AG04450 (cell line): ENCODE measurements around the gene TBATA. TPM values are rescaled to one million over a fixed set of nuclear protein-coding genes. Genes with fewer than 3 reads are reported as not detected.

Source experiments
- CTCF ChIA-PET: fragments of 300-600, 350-600 bp; formaldehyde crosslinking; extraction: SDS; loops from one replicate; lab custom pipeline; 2022; ENCODE audit warnings: antibody characterized with exemption, inconsistent platforms; lab: Charles Lee
- POLR2A ChIA-PET: fragments of 350-600 bp; formaldehyde crosslinking; extraction: SDS; loops from one replicate; lab custom pipeline; 2021; ENCODE audit warnings: antibody characterized with exemption, inconsistent platforms; lab: Yijun Ruan, JAX
- DNase-seq: peaks from one replicate; pipeline ENCODE4 v3.0.0-alpha.2; 2011; ENCODE audit warnings: low read depth, low spot score
- H3K27ac ChIP-seq: one replicate; pipeline ENCODE4 v1.5.1; 2012; ENCODE audit warnings: low read depth, low read length, control low read depth
- H3K27me3 ChIP-seq: one replicate; pipeline ENCODE4 v1.6.0; 2012; ENCODE audit warnings: low read length; ENCODE audit not compliant: control insufficient read depth, insufficient read depth
- H3K4me3 ChIP-seq: 2 replicates; pipeline ENCODE4 v1.5.1; 2011; ENCODE audit warnings: mild to moderate bottlenecking, low read depth, low read length, control low read depth
- H3K9me3 ChIP-seq: 2 replicates; pipeline ENCODE4 v1.5.1; 2012; ENCODE audit warnings: low read length; ENCODE audit not compliant: control insufficient read depth, insufficient read depth
- polyA plus RNA-seq: library from polyadenylated mRNA; depleted of rRNA; stranded (reverse); fragments of >200 nt; gene quantifications from 2 replicates; pipeline ENCODE4 v1.2.3, GENCODE V29; 2011
- TF ChIP-seq, protein P1 (sequence below): IDR thresholded peaks from 2 replicates; pipeline ENCODE4 v1.5.1; 2011; ENCODE audit warnings: low read depth, low read length, control low read depth, inconsistent platforms

TBATA gene
- polyA plus RNA-seq, 1 experiment, result not detected

DNA sequence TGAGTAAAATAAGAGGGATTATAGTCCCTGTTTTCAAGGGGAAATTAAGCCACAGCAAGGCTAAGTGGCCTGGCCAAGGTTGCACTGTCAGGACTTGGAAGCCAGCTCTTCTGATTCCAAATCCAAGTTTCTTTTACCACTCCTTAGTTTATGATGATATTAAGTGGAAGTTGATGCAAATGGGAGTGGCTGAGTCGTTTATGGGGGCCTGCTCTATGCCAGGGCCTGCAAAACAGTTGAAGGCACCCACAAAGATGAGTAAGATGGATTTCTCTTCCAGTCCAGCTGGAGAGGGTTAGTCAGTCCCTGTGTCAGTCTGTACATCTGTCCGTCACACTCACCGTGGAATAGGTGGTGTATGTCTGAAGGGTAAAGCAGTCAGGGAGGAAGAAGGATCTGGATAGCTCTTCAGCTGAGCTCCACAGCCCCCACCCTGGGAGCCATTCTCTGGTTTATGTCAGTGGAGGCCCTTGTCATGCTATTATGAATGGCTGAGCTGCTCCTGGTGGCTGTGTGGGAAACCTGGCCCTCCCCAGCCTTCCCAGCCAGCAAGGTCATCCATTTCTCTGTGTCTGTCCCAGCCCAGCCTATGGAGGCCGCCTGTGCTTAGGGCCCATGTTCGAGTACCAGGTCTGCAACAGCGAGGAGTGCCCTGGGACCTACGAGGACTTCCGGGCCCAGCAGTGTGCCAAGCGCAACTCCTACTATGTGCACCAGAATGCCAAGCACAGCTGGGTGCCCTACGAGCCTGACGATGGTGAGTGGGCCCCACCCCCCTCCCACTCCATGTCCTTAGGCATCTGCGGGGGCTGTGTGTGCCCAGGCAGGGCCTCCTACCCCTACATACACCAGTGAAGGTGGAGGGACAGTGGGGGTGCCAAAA is 44.5 kb downstream of the TBATA start:
- ChIA-PET POLR2A (interaction anchor here (0.6 kb wide), 1 partner anchor 77 kb away, joined by 3 read pairs; no protein-coding TSS in a partner anchor), CTCF (interaction anchor here (3.5 kb wide), 1 partner anchor 18 kb away, joined by 12 read pairs; no protein-coding TSS in a partner anchor)
- Histone ChIP-seq H3K4me3 (no peak overlapping the region), H3K27ac (no peak overlapping the region), H3K9me3 (peaks cover 4% of the 10 kb centered on the region; the same call in 1 of the 2 replicates), H3K27me3 (peaks cover 3% of the 10 kb centered on the region)
- TF ChIP-seq, protein P1, sequence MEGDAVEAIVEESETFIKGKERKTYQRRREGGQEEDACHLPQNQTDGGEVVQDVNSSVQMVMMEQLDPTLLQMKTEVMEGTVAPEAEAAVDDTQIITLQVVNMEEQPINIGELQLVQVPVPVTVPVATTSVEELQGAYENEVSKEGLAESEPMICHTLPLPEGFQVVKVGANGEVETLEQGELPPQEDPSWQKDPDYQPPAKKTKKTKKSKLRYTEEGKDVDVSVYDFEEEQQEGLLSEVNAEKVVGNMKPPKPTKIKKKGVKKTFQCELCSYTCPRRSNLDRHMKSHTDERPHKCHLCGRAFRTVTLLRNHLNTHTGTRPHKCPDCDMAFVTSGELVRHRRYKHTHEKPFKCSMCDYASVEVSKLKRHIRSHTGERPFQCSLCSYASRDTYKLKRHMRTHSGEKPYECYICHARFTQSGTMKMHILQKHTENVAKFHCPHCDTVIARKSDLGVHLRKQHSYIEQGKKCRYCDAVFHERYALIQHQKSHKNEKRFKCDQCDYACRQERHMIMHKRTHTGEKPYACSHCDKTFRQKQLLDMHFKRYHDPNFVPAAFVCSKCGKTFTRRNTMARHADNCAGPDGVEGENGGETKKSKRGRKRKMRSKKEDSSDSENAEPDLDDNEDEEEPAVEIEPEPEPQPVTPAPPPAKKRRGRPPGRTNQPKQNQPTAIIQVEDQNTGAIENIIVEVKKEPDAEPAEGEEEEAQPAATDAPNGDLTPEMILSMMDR, result no peak
- DNase-seq, result no peak

DNA sequence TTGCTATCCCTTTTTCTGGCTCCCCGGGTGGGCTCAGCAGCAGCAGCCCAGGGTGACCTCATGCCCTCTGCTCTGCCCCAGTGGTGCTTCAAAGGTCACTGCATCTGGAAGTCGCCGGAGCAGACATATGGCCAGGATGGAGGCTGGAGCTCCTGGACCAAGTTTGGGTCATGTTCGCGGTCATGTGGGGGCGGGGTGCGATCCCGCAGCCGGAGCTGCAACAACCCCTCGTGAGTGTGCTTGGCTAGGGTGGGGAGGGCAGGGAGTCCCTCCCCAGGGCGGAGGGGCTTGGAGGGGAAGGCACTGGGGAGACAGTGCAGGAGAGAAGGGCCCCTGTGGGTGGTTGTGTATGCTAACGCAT is 46.4 kb downstream of the TBATA start:
- ChIA-PET CTCF (interaction anchor here (0.7 to 3.5 kb wide), 4 partner anchors 13 to 189 kb away, joined by 3 to 12 read pairs (median 4); no protein-coding TSS in a partner anchor), POLR2A (no interaction called here)
- H3K9me3 ChIP-seq, result peaks cover 1% of the 10 kb centered on the region; the same call in 1 of the 2 replicates
- H3K27ac ChIP-seq, result no peak overlapping the region
- peaks cover 5% of the 10 kb centered on the region for H3K27me3 ChIP-seq
- TF ChIP-seq, protein P1, result no peak
- no peak overlapping the region for H3K4me3 ChIP-seq
- DNase-seq, result no peak

DNA sequence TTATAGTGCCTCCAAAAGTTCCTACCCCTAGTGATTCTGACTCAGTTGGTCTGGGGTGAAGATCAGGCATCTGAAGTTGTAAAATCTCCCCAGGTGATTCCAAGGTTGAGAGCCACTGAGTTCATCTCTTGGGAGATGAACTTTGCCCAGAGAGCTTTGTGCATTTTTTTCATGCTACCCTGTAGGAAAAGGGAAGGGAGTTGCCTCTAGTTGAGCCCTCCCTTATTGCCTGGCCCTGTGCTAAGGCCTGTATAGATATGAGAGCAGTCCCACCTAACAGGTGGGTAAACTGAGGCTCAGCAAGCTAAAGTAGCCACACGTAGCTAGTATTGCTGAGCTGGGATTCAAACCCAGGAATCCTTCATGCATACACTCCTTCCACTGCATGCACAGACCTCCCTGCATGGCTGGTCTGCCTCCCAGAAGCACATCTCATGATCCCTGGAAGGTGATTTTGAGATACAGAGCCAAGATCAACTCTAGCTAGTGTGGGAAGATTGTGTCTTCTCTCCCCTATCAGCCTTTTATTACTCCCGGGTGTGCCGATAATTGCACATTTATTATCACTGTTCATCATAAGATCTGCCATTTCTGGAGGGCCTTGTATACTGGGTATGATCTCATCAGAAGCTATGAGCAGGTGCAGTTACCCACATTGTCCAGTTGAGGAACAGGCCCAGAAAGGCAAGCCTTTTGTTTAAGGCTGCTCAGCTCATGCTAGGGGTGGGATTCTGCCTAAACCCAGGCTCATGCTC is 47.0 kb downstream of the TBATA start:
- ChIA-PET CTCF (interaction anchor here (0.7 to 3.5 kb wide), 3 partner anchors 13 to 23 kb away, joined by 3 to 12 read pairs (median 4); no protein-coding TSS in a partner anchor), POLR2A (no interaction called here)
- H3K4me3 ChIP-seq, result no peak overlapping the region
- no peak overlapping the region for H3K27ac ChIP-seq
- no peak for DNase-seq
- peaks cover 5% of the 10 kb centered on the region for H3K27me3 ChIP-seq
- TF ChIP-seq, protein P1, result peak; percentile 13; the same call in 1 of the 2 replicates
- H3K9me3 ChIP-seq, result peaks cover 3% of the 10 kb centered on the region; the same call in 1 of the 2 replicates

DNA sequence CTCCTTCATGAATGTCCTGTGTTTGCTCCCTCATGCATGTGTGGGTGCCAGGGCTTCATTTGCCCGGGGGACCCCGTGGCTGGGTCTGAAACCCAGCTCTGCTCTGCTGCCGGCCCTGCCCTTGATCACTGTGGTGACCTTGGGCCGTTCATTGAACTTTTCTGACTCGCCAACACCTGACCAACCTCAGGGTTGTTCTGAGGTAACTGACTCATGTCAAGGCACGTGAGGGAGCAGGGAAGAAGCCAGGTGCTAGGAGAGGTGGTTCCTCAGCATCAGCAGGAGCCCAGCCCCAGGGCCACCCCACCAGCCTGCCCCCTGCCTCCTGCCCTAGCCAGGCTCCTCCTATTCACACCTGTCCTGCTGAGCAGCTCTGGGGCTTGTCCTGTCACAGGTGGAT is 47.9 kb downstream of the TBATA start:
- Histone ChIP-seq H3K9me3 (peaks cover 3% of the 10 kb centered on the region; the same call in 1 of the 2 replicates), H3K27me3 (peaks cover 5% of the 10 kb centered on the region), H3K4me3 (no peak overlapping the region), H3K27ac (no peak overlapping the region)
- DNase-seq, result no peak
- TF ChIP-seq, protein P1, result no peak
- CTCF ChIA-PET, result no interaction called here
- POLR2A ChIA-PET, result no interaction called here
